Measurements from ENCODE around the gene HOXC12.

HOXC12 gene

DNA sequence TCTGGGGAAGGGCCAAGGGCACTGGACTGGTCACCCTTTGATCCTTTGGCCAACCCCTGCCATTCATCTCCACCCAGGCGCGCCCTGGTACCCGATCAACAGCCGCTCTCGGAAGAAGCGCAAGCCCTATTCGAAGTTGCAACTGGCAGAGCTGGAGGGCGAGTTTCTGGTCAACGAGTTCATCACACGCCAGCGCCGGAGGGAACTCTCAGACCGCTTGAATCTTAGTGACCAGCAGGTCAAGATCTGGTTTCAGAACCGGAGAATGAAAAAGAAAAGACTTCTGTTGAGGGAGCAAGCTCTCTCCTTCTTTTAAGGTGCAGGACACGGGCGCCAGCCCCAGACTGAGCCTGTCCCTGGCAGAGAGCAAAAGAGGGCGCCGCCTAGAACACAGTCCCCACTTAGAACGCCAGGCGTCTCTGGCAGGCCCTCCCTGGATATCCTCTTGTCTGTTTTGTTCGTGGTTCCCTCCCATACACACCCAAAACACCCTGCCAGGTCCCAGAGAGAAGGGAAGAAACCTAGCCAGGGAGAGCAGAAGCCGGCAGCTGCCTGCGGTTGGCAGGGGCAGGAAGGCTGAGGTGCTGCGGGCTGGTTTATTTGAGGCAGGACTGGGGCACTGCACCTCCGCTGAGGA, 1.7 kb downstream of the HOXC12 start:
- DNase-seq (ENCODE audit: low spot score): no peak

DNA sequence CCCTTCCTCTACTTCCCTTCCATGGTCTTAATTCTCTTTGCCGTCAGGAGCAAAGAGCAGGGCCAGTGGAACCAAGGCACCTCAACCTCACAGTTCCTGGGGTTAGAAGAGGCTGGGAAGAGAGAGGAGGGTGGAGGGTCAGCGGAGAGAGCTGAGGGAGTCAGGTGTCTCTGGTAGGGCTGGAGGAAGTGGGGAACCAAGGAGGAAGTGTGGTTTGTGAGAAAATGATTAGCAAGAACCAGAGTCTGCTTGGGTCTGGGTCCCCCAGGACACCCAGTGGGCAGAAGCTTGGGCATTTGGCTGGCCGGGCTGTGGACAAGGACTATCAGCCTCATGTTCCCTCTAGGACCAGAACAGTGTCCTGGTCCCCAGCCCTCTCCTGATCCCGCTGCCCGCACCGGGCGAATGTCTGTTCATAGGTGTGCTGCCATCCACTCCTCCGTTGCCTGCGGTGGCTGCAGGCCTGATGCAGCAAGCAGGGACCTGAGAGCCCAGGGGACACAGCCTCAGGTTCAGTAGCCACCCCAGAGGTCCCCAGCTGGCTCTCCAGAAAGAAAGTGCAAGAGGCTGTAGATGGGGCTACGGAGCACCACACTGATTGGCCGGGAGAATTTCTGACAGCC, 2.3 kb downstream of the HOXC12 start:
- no peak for DNase-seq (ENCODE audit: low spot score)

- no peak for DNase-seq (ENCODE audit: low spot score)
These were observed 3.4 kb downstream of the HOXC12 start for GRCh38 chr12:53958128-53958527.

GRCh38 chr12:53959314-53959713, 4.6 kb downstream of the HOXC12 start:
- no peak for DNase-seq (ENCODE audit: low spot score)

- DNase-seq (ENCODE audit: low spot score): no peak
These were observed 5.7 kb downstream of the HOXC12 start for GRCh38 chr12:53960187-53961024.

DNA sequence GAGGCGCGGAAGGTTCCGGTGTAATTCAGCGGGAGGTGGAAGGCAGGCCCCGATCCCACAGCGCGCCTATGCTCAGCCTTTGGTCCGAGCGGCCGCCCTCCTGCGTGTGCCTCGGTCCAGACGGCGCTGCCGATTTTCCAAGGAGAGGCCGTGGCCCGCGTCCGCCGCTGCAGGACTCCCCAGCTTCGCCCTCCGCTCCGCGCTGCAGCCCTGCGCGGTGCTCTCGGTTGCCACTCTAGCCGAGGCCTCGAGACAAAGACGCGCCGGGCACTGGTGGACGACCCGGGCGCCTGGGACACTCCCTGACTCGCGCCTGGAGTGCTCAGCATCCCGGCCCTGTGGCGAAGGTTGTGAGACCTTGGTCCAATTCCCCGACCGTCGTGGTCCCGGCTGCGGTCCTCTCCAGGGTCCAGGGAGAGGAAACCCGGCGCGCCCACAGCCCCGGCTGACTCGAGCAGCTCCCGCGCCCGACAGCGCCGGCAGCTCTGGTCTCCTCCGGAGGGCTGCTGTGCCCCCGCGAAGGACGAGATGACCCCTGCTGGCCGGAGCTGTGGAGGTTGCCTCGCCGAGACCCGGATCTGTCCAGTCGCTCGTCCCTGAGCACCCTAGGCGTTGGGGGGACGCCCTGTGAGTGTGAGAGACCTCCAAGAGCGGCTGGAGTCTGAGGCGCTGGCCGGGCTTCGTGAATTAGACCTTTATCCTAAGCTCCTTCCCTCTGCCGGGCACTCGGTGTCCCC, 6.5 kb downstream of the HOXC12 start:
- no peak for DNase-seq (ENCODE audit: low spot score)

- DNase-seq (ENCODE audit: low spot score): no peak
These were observed 8.3 kb downstream of the HOXC12 start for GRCh38 chr12:53963005-53963404.

- no peak for DNase-seq (ENCODE audit: low spot score)
These were observed 9.0 kb downstream of the HOXC12 start for GRCh38 chr12:53963434-53964314.

DNA sequence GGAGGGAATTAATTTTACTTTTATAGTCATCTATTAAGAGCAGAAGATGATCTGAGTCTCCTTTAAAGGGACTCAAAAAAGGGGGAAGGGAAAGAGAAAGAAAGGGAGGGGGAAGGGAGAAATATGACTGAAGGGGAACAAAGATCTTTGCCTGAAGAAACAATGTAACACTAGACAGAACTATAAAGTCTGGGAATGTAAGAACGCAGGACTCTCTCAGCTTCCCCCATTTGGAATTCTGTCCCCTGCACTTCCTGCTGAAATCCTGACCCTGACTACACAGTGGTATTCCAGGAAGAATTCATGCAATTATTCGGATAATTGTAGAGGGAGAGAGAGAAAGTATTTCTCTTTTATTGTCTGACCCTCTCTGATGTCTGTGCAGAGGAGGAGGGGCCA, 9.6 kb downstream of the HOXC12 start:
- no peak for DNase-seq (ENCODE audit: low spot score)

GRCh38 chr12:53965281-53966084, 10.8 kb downstream of the HOXC12 start:
- no peak for DNase-seq (ENCODE audit: low spot score)

DNA sequence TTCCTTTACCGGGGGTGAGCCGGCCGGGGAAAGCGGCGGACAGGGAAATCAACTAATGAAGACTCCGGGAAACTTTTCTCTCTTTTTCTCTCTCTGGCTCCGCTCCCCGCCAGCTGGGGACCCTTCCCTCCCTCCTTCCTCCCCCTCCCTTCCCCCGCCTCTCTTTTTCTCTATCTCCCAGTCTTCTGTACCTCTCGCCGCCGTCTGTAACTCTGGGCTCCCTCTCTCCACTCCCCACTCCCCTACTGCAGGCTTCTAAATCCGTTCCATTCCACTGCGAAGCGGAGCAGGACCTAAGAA, 11.3 kb downstream of the HOXC12 start:
- no peak for DNase-seq (ENCODE audit: low spot score)

GRCh38 chr12:53966385-53967133, 11.9 kb downstream of the HOXC12 start:
- DNase-seq (ENCODE audit: low spot score): no peak

DNA sequence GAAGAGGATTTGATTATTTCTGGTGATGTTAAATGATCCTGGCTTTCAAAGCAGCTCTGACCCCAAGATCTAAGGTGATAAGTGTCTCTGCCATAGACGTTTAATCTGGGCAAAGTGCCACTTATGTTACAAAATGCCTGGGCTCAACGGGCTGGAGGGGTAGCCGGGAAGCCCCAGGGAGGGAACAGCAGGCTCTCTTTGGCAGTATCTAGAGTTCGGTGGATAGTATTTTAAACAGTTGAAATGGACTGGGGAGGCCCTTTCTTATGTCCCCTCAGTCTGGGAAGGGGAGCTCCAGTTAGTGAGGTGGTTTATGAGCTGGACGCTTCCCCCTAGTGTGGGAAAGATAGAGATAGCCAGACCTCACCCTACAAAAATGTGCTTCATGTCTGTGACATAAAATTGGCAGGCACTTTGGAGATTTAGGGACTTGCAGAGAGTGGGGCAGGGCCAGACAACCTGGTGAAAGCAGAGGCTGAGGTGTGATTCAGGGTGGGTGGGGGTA, 12.8 kb downstream of the HOXC12 start:
- DNase-seq (ENCODE audit: low spot score): no peak

- DNase-seq (ENCODE audit: low spot score): no peak
These were observed 13.8 kb downstream of the HOXC12 start for GRCh38 chr12:53968214-53969127.

GRCh38 chr12:53969588-53970259, 15.0 kb downstream of the HOXC12 start:
- no peak for DNase-seq (ENCODE audit: low spot score)

DNA sequence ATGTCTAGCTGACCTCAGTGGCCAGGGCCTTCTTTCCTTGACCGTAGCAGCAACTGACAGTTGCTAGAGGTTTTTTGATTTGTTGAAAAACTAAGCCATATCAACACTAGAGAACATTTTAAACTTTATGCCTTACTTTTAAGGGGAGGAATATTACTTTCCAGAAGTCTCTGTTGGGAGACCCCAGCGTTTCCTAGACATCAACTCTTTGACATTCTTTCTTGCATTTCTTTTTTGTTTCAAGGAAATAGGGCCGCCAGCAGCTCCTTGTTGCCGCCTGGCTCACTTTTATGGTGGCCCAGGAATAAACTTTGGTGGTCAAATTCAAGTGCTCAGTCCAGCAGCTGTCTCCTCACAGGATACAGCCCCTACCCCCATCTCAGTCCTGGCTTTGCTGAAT, 15.7 kb downstream of the HOXC12 start:
- no peak for DNase-seq (ENCODE audit: low spot score)

DNA sequence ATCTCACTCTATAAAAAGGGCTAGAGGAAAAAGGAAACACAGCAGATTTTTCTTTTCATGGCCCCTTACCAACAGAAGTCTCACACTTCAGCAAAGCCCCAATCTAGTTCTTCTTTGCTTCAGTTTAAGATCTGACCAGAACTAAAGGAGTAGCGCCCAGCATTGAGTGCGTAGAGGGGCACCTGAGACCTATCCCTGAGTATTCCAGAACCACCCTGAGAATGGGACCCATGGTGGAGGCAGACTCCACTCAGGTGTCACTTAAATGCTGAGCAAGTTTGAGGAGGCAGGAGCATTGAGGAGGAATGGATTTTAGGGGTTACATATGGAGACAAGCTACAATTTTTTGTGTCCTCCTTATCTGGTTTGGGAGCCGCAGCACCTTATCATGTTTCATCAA, 16.4 kb downstream of the HOXC12 start:
- no peak for DNase-seq (ENCODE audit: low spot score)

- no peak for DNase-seq (ENCODE audit: low spot score)
These were observed 17.0 kb downstream of the HOXC12 start for GRCh38 chr12:53971686-53972085.
